HepG2 (cell line): ENCODE measurements around the gene C20orf204. TPM values are rescaled to one million over a fixed set of nuclear protein-coding genes. Genes with fewer than 3 reads are reported as not detected.

Experiments
- ADNP ChIP-seq: sonication (generic); formaldehyde crosslinking; IDR thresholded peaks from 2 replicates; pipeline ENCODE4 v1.4.0; 2020; ENCODE audit warnings: missing genetic modification reagents
- CBX1 ChIP-seq: IDR thresholded peaks from one replicate; pipeline ENCODE4 v1.6.1; 2016; ENCODE audit warnings: antibody characterized with exemption, low read depth
- CEBPB ChIP-seq: IDR thresholded peaks from 2 replicates; pipeline ENCODE4 v1.6.1; 2011; ENCODE audit warnings: low read depth, low read length, improper control_type of control experiment, borderline replicate concordance
- CHD2 ChIP-seq: IDR thresholded peaks from 2 replicates; pipeline ENCODE4 v1.6.1; 2011; ENCODE audit warnings: low read depth, low read length, improper control_type of control experiment
- EED ChIP-seq: sonication (generic); formaldehyde crosslinking; IDR thresholded peaks from 2 replicates; pipeline ENCODE4 v1.5.0; 2020; ENCODE audit warnings: mild to moderate bottlenecking, missing genetic modification reagents
- ELF3 ChIP-seq: IDR thresholded peaks from 2 replicates; pipeline ENCODE4 v1.6.1; 2016; ENCODE audit warnings: missing genetic modification reagents, missing compliant biosample characterization
- FOXO1 ChIP-seq: sonication (generic); formaldehyde crosslinking; IDR thresholded peaks from 2 replicates; pipeline ENCODE4 v1.4.0; 2020; ENCODE audit warnings: missing genetic modification reagents
- HOXA3 ChIP-seq: sonication (generic); formaldehyde crosslinking; IDR thresholded peaks from 2 replicates; pipeline ENCODE4 v1.5.0; 2020; ENCODE audit warnings: missing genetic modification reagents
- JDP2 ChIP-seq: sonication (generic); formaldehyde crosslinking; IDR thresholded peaks from 2 replicates; pipeline ENCODE4 v1.8.1; 2022; ENCODE audit warnings: missing genetic modification reagents, borderline replicate concordance
- KAT8 ChIP-seq: IDR thresholded peaks from 2 replicates; pipeline ENCODE4 v1.6.1; 2016; ENCODE audit warnings: missing genetic modification reagents, missing compliant biosample characterization
- KMT2B ChIP-seq: IDR thresholded peaks from 2 replicates; pipeline ENCODE4 v1.6.1; 2016; ENCODE audit warnings: missing genetic modification reagents, missing compliant biosample characterization
- LCORL ChIP-seq, 2 experiments: fragments of 450-650 bp in 1 of 2; sonication (generic) in 1 of 2; formaldehyde crosslinking in 1 of 2; IDR thresholded peaks; 2 replicates each; pipeline versions ENCODE4 v1.5.0 to v1.6.1; 2017 to 2020; ENCODE audit warnings: antibody characterized with exemption in 1 of 2, missing genetic modification reagents in 1 of 2
- NCOA5 ChIP-seq: sonication (generic); formaldehyde crosslinking; IDR thresholded peaks from 2 replicates; pipeline ENCODE4 v1.4.0; 2020; ENCODE audit warnings: missing genetic modification reagents
- NRL ChIP-seq: sonication (generic); formaldehyde crosslinking; IDR thresholded peaks from 2 replicates; pipeline ENCODE4 v1.5.0; 2020; ENCODE audit warnings: missing genetic modification reagents, mild to moderate bottlenecking, moderate library complexity, borderline replicate concordance
- PCBP2 ChIP-seq: fragments of 200-400 bp; formaldehyde crosslinking; optimal IDR thresholded peaks from 2 replicates; pipeline ENCODE3; 2018; ENCODE audit warnings: low read length, low read depth; ENCODE audit not compliant: poor library complexity, severe bottlenecking
- RFX5 ChIP-seq: IDR thresholded peaks from 2 replicates; pipeline ENCODE4 v1.6.1; 2011; ENCODE audit warnings: low read depth, low read length, improper control_type of control experiment
- SMARCC2 ChIP-seq: fragments of 450-650 bp; IDR thresholded peaks from 2 replicates; pipeline ENCODE4 v1.6.1; 2017; ENCODE audit warnings: antibody characterized with exemption, mild to moderate bottlenecking
- SP4 ChIP-seq: sonication (generic); formaldehyde crosslinking; IDR thresholded peaks from 2 replicates; pipeline ENCODE4 v1.8.1; 2023; ENCODE audit warnings: mild to moderate bottlenecking, missing genetic modification reagents
- SRSF9 ChIP-seq: fragments of 200-400 bp; formaldehyde crosslinking; IDR thresholded peaks from 2 replicates; pipeline ENCODE4 v1.6.1; 2018; ENCODE audit warnings: borderline replicate concordance, mild to moderate bottlenecking, low read depth, low read length; ENCODE audit not compliant: insufficient read depth, poor library complexity, severe bottlenecking
- ZC3H13 ChIP-seq: sonication (generic); formaldehyde crosslinking; IDR thresholded peaks from 2 replicates; pipeline ENCODE4 v1.8.1; 2023; ENCODE audit warnings: mild to moderate bottlenecking, missing genetic modification reagents, moderate library complexity
- ZMYM4 ChIP-seq: sonication (generic); formaldehyde crosslinking; IDR thresholded peaks from 2 replicates; pipeline ENCODE4 v1.8.1; 2023; ENCODE audit warnings: mild to moderate bottlenecking, missing genetic modification reagents
- ZNF274 ChIP-seq: sonication (generic); formaldehyde crosslinking; IDR thresholded peaks from 2 replicates; pipeline ENCODE4 v1.5.1; 2020; ENCODE audit warnings: mild to moderate bottlenecking, missing genetic modification reagents
- ZNF33B ChIP-seq: sonication (generic); formaldehyde crosslinking; IDR thresholded peaks from 2 replicates; pipeline ENCODE4 v1.5.1; 2020; ENCODE audit warnings: mild to moderate bottlenecking, missing genetic modification reagents
- ZNF513 ChIP-seq: sonication (generic); formaldehyde crosslinking; conservative IDR thresholded peaks from 2 replicates; pipeline ENCODE4 v1.5.0; 2020; ENCODE audit warnings: missing genetic modification reagents
- ZNF670 ChIP-seq: sonication (generic); formaldehyde crosslinking; IDR thresholded peaks from 2 replicates; pipeline ENCODE4 v1.8.0; 2022; ENCODE audit warnings: mild to moderate bottlenecking, missing genetic modification reagents, borderline replicate concordance
- ZNF674 ChIP-seq: sonication (generic); formaldehyde crosslinking; IDR thresholded peaks from 2 replicates; pipeline ENCODE4 v1.5.0; 2020; ENCODE audit warnings: low read depth, mild to moderate bottlenecking, missing genetic modification reagents
- ZNF746 ChIP-seq: sonication (generic); formaldehyde crosslinking; IDR thresholded peaks from 2 replicates; pipeline ENCODE4 v1.8.0; 2022; ENCODE audit warnings: mild to moderate bottlenecking, missing genetic modification reagents
- ZNF75D ChIP-seq: sonication (generic); formaldehyde crosslinking; IDR thresholded peaks from 2 replicates; pipeline ENCODE4 v1.8.1; 2023; ENCODE audit warnings: missing genetic modification reagents, mild to moderate bottlenecking, borderline replicate concordance
- polyA plus RNA-seq, 8 experiments: library from polyadenylated mRNA; depleted of rRNA in 3 of 8; stranded (reverse) in 7 of 8; unstranded in 1 of 8; fragments of >200 nt; fragmentation: Illumina TruSeq in 4 of 8; extraction: Trizol in 4 of 8; gene quantifications; 2 replicates each; pipeline versions ENCODE4 v1.2.1 to v1.2.3, GENCODE V29; 2011 to 2016; ENCODE audit warnings: low read depth in 4 of 8, missing spikeins in 1 of 8, mixed read lengths in 1 of 8; ENCODE audit not compliant: insufficient read depth in 1 of 8
- total RNA-seq, 5 experiments: library from RNA; depleted of rRNA; stranded (reverse); fragments of >200 nt; fragmentation: Illumina TruSeq; extraction: Trizol; gene quantifications; 2 replicates each; pipeline ENCODE4 v1.2.3, GENCODE V29; 2016; ENCODE audit warnings: low read depth in 1 of 5
- TF ChIP-seq, protein P1 (sequence below): IDR thresholded peaks from 2 replicates; pipeline ENCODE4 v1.6.1; 2016; ENCODE audit warnings: low read depth
- TF ChIP-seq, protein P2 (sequence below): sonication (generic); formaldehyde crosslinking; conservative IDR thresholded peaks from 2 replicates; pipeline ENCODE4 v1.4.0; 2020; ENCODE audit warnings: missing genetic modification reagents

The C20orf204 gene
- total and polyA plus RNA-seq, 2 of the 13 experiments (the other 11 are each of a cell fraction or from before 2014, with no cell fraction given) = 22.1 to 80.0 TPM

DNA sequence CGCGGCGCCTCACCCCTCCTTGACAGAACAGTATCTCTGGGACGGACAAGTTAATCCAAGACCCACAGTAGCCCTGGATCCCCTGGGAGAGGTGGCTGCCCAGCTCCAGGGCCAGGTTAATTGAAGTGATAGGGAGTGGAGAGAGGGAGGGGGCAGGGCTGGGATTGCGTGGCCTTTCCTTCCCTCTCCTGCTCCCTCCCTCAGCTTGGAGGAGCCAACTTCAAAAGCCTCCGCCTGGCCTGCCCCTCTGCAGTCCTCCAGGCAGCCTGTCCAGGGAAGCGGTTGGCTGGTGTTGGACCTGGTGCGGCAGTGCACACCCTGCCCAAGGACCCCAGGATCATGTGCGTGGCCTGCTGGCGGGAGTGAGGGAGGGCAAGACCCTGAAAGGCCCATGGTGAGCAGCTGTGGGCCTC is at the start of gene C20orf204 (continued):
- TF ChIP-seq, protein P1, sequence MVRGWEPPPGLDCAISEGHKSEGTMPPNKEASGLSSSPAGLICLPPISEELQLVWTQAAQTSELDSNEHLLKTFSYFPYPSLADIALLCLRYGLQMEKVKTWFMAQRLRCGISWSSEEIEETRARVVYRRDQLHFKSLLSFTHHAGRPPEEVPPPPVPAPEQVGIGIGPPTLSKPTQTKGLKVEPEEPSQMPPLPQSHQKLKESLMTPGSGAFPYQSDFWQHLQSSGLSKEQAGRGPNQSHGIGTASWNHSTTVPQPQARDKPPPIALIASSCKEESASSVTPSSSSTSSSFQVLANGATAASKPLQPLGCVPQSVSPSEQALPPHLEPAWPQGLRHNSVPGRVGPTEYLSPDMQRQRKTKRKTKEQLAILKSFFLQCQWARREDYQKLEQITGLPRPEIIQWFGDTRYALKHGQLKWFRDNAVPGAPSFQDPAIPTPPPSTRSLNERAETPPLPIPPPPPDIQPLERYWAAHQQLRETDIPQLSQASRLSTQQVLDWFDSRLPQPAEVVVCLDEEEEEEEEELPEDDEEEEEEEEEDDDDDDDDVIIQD (CRISPR knock-in tag) = 0 out of 2 replicates have a peak, but pooled peaks have one; percentile 36
- no peak for TF ChIP-seq SP4
- peak; percentile 77; the same call in 1 of the 2 replicates for TF ChIP-seq ZMYM4 (CRISPR knock-in tag)
- no peak for TF ChIP-seq LCORL (IDR thresholded peaks at IDR 0.05)
- TF ChIP-seq LCORL (CRISPR knock-in tag; IDR thresholded peaks at IDR 0.05) = peak; percentile 88
- TF ChIP-seq JDP2 (CRISPR knock-in tag) = no peak
- TF ChIP-seq ZNF746 (CRISPR knock-in tag) = peak; percentile 90; the same call in 1 of the 2 replicates
- TF ChIP-seq PCBP2 = no peak
- TF ChIP-seq ZNF274 (CRISPR knock-in tag) = peak; percentile 31
- peak; percentile 25; the same call in 1 of the 2 replicates for TF ChIP-seq NRL (CRISPR knock-in tag)
- peak; percentile 100 for TF ChIP-seq ZC3H13 (CRISPR knock-in tag)
- no peak for TF ChIP-seq SMARCC2
- no peak for TF ChIP-seq SRSF9
- TF ChIP-seq FOXO1 (CRISPR knock-in tag) = 0 out of 2 replicates have a peak, but pooled peaks have one; percentile 10
- no peak for TF ChIP-seq ZNF75D (CRISPR knock-in tag)
- no peak for TF ChIP-seq ADNP
- TF ChIP-seq ELF3 (CRISPR knock-in tag) = peak; percentile 50; the same call in 1 of the 2 replicates
- no peak for TF ChIP-seq CHD2
- TF ChIP-seq KAT8 (CRISPR knock-in tag) = peak; percentile 75; the same call in 1 of the 2 replicates
- TF ChIP-seq NCOA5 = no peak
- peak; percentile 78; the same call in 1 of the 2 replicates for TF ChIP-seq ZNF674 (CRISPR knock-in tag)
- no peak for TF ChIP-seq CBX1
- no peak for TF ChIP-seq RFX5
- TF ChIP-seq, protein P2, sequence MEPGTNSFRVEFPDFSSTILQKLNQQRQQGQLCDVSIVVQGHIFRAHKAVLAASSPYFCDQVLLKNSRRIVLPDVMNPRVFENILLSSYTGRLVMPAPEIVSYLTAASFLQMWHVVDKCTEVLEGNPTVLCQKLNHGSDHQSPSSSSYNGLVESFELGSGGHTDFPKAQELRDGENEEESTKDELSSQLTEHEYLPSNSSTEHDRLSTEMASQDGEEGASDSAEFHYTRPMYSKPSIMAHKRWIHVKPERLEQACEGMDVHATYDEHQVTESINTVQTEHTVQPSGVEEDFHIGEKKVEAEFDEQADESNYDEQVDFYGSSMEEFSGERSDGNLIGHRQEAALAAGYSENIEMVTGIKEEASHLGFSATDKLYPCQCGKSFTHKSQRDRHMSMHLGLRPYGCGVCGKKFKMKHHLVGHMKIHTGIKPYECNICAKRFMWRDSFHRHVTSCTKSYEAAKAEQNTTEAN (CRISPR knock-in tag) = 0 out of 2 replicates have a peak, but pooled peaks have one; percentile 22
- TF ChIP-seq EED (CRISPR knock-in tag) = peak; percentile 93
- peak; percentile 29; the same call in 1 of the 2 replicates for TF ChIP-seq ZNF33B (CRISPR knock-in tag)
- no peak for TF ChIP-seq KMT2B
- TF ChIP-seq HOXA3 (CRISPR knock-in tag) = peak; percentile 68
- TF ChIP-seq ZNF513 (CRISPR knock-in tag) = no peak
- no peak for TF ChIP-seq CEBPB
- TF ChIP-seq ZNF670 (CRISPR knock-in tag) = no peak
